Left colon (tissue), 2 donors: ENCODE measurements around the gene FIGNL2. TPM values are rescaled to one million over a fixed set of nuclear protein-coding genes. Genes with fewer than 3 reads are reported as not detected.

Experiments used
- ATAC-seq: fragments of 200-7000 bp; cut with Tn5 transposase; one replicate; pipeline ENCODE4 v1.9.1; 2020; ENCODE audit warnings: mild to moderate bottlenecking, moderate library complexity
- DNase-seq, 2 donors: peaks; one replicate each; pipeline ENCODE4 v3.0.0-alpha.2; 2020
- intact Hi-C, 2 donors: fragments of 100-400 bp; cut with DNase I in 1 of 2; cut with micrococcal nuclease in 1 of 2; formaldehyde crosslinking; loops; one replicate each; pipeline versions ENCODE4 v1.11.2 to v1.14.0; 2022; cut with DNase I, micrococcal nuclease
- total RNA-seq, 2 donors: library from RNA; stranded (reverse); fragmentation: NEBNext Ultra II Directional; extraction: Animal tissue kit (Norgen Biotek cat#: 25700); gene quantifications; one replicate each; pipeline ENCODE4 v1.2.1, GENCODE V29; 2021
- donor health status: DM: no; HTN: no; CAD: no.
- donor health status: DM: yes; HTN: yes; CAD: no.

FIGNL2 gene
- total RNA-seq, 2 donors from 2014 or later, result 0.24 to 0.36 TPM

- DNase-seq (no peak), ATAC-seq (no peak)
- intact Hi-C loops, result no loop called here
These were observed 23.3 kb downstream of the FIGNL2 start for GRCh38 chr12:51825216-51825615.

GRCh38 chr12:51823875-51824565 is 24.5 kb downstream of the FIGNL2 start:
- peak; percentile 56 for ATAC-seq
- DNase-seq, result no peak
- intact Hi-C loops, result no loop called here

- DNase-seq (no peak), ATAC-seq (no peak)
- intact Hi-C loops, result no loop called here
These were observed 25.6 kb downstream of the FIGNL2 start for GRCh38 chr12:51822956-51823355.

GRCh38 chr12:51822261-51822616 is 26.3 kb downstream of the FIGNL2 start:
- intact Hi-C loops, result no loop called here
- DNase-seq (no peak), ATAC-seq (no peak)

- ATAC-seq, result no peak
- intact Hi-C loops, result no loop called here
- DNase-seq, result peak in 1 of 2 donors; percentile 25
These were observed 26.9 kb downstream of the FIGNL2 start for GRCh38 chr12:51821440-51822260.

- intact Hi-C loops, result no loop called here
These were observed 27.7 kb downstream of the FIGNL2 start for GRCh38 chr12:51820526-51821439.

GRCh38 chr12:51819736-51820525 is 28.6 kb downstream of the FIGNL2 start:
- intact Hi-C loops, result no loop called here
- ATAC-seq (peak; percentile 40), DNase-seq (peak in 1 of 2 donors; percentile 43)

More at GRCh38 chr12:51820526-51821439, 27.7 kb downstream of the FIGNL2 start:
- DNase-seq, result peak in 1 of 2 donors; percentile 67
- ATAC-seq, result peak; percentile 52

- no peak for DNase-seq
- intact Hi-C loops, result no loop called here
- no peak for ATAC-seq
These were observed 29.8 kb downstream of the FIGNL2 start for GRCh38 chr12:51818566-51819300.

GRCh38 chr12:51818086-51818485 is 30.4 kb downstream of the FIGNL2 start:
- intact Hi-C loops, result no loop called here
- DNase-seq (no peak), ATAC-seq (no peak)

GRCh38 chr12:51817027-51817953 is 31.2 kb downstream of the FIGNL2 start:
- ATAC-seq (no peak), DNase-seq (no peak)
- intact Hi-C loops, result no loop called here

- intact Hi-C loops, result no loop called here
- DNase-seq, result no peak
- ATAC-seq, result no peak
These were observed 32.9 kb downstream of the FIGNL2 start for GRCh38 chr12:51815571-51815970.

- DNase-seq (peak; percentile 72 to 94), ATAC-seq (peak; percentile 91)
- intact Hi-C loops, result no loop called here
These were observed 34.0 kb downstream of the FIGNL2 start for GRCh38 chr12:51814311-51815088.

GRCh38 chr12:51813931-51814310 is 34.6 kb downstream of the FIGNL2 start:
- intact Hi-C loops, result no loop called here
- ATAC-seq (no peak), DNase-seq (no peak)

GRCh38 chr12:51812871-51813270 is 35.6 kb downstream of the FIGNL2 start:
- DNase-seq (no peak), ATAC-seq (no peak)
- intact Hi-C loops, result no loop called here

GRCh38 chr12:51811203-51812202 is 37.0 kb downstream of the FIGNL2 start:
- intact Hi-C loops, result no loop called here
- ATAC-seq (no peak), DNase-seq (no peak)
